ENCODE measurements around the gene SPATA22.

GRCh38 chr17:3415610-3416009, 56.0 kb downstream of the SPATA22 start:
- TF ChIP-seq CTCF (IDR thresholded peaks at IDR 0.05) (no peak), EP300 (IDR thresholded peaks at IDR 0.05) (no peak)

Measured in gastroesophageal sphincter (tissue), 3 donors.